Measurements from ENCODE around the gene TMED1.
"Not testable (repeated sequence)": the region's sequence is repeated elsewhere in the genome, so short reads cannot be mapped to it uniquely, and the experiment has no call there.

The TMED1 gene, protein sequence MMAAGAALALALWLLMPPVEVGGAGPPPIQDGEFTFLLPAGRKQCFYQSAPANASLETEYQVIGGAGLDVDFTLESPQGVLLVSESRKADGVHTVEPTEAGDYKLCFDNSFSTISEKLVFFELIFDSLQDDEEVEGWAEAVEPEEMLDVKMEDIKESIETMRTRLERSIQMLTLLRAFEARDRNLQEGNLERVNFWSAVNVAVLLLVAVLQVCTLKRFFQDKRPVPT

GRCh38 chr19:10835754-10836478 lies at the start of gene TMED1:
TSS of gene TMED1 (minus strand) at chr19:10836212. CDS start at chr19:10836191, 21 bp downstream.
- DNase-seq, result peak; percentile 99

DNA sequence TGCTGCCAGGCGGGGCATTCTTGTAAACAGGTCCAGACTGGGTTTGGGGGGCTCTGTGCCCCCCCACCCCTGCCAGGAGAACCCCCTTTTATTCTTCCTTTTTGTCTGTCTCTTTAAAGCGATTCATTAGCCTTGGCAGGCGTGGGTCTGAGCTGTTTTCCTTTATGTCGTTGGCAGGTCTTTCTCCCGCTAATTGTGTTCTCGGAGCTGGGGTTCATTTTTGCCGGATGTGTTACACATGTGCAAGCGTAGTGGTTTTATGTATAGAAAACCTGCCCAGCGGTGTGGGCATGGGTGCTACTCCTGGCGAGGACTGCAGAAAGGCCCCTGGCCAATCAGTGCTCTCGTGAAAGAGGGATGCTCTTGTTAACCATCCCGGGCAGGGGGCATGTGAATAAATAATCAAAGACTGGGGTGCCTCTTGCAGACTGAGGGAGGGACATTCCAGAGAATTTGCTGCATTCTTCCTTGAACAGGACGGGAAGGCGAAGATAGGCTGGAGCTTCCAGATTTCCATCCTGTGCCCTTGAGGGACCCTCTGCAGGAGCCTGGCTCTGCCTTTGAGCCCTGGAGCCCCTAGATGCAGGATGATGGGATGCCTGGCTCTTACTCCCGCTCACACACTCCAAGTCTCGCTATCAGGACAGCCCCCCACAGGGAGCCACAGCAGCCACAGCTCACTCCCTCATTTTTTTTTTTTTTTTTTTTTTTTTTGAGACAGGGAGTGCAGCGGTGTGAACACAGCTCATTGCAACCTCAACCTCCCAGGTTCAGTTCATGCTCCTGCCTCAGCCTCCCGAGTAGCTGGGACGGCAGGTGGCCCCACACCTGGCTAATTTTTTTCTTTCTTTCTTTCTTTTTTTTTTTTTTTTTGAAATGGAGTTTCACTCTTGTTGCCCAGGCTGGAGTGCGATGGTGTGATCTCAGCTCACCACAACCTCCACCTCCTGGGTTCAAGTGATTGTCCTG lies 49.5 kb upstream of the TMED1 start:
- DNase-seq, result peak; percentile 27

GRCh38 chr19:10884274-10884673 lies 48.3 kb upstream of the TMED1 start:
- DNase-seq, result peak; percentile 74

GRCh38 chr19:10882108-10882457 lies 46.1 kb upstream of the TMED1 start:
- no peak for DNase-seq

DNA sequence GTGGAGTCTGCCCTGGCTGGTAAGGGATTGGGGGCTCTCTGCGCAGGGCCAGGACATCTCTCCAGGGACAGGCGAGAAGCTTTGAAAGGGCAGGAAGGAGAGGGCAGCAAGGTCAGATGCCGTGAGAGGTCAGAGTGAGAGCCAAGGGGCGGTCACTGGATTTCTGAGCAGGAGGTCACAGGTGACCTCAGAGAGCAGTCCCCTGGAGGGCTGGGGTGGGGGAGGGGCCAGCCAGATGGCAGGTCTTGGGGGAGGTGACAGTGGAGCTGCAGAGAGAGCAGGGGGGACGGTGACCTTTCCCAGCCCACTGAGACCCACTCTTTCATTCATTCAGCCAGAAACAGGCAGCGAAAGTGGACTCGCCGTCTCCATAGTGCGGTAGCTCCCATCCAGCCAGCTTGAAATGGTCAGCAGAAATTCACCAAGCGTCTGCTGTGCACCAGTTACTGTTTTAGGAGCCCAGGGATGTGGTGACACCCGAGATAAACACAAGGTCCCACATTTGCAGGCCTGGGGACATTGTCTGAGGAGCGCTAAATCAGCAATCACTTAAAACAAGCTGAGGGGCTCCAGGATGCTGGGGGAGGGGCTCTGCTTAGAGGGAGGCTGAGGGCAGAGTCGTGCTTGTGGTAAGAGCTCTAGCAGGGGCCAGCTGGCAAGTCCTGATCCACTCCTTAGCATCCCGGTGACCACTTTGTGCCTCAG lies 45.5 kb upstream of the TMED1 start:
- DNase-seq, result no peak

GRCh38 chr19:10878253-10878652 lies 42.2 kb upstream of the TMED1 start:
- no peak for DNase-seq

- not testable (repeated sequence) for DNase-seq
These were observed 41.6 kb upstream of the TMED1 start for GRCh38 chr19:10877608-10878007.

- DNase-seq, result no peak
These were observed 40.6 kb upstream of the TMED1 start for GRCh38 chr19:10876459-10877240.

DNA sequence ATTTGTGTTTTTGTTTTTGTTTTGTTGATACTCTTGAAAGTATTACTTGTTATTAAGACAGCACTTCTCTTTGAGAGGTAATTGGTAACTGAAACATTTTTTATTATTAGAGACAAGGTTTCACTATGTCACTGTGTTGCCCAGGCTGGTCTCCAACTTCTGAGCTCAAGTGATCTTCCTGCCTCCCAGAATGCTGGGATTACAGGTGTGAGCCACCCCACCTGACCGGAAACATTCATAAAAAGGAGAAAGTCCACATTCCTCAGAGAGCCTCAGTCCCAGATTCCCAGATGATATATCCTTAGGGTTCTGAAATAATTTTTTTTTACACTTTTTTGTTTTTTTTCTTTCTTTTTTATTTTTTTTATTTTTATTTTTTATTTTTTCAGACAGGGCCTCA lies 38.0 kb upstream of the TMED1 start:
- no peak for DNase-seq

DNA sequence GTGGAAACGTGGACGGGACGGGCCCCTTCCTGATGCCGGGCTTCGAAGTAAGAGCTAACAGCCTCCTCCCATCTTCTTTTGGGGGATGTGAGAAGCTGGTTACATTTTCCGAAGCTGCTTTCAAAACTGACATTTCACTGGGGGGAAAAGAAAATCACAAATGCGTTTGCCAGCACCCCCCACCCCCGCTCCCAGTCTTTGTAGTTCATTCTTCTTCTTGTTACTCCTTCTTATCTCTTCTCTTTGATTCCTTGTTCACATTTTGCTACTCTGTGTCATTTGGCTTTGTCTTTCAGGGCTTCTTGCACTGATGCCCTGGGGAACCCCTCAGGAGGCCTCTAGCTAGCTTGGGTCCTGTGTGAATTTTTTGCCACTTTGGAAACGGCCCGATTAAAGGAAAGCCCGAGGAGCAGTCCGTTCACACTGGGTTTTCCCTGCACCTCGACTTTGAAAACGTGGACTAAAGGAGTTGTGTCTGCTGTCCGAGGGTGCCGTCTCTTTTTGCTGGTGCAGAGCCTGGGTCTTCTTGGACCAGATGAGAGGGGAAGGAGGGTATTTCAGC lies 36.6 kb upstream of the TMED1 start:
- no peak for DNase-seq

- peak; percentile 21 for DNase-seq
These were observed 35.9 kb upstream of the TMED1 start for GRCh38 chr19:10871711-10872545.

DNA sequence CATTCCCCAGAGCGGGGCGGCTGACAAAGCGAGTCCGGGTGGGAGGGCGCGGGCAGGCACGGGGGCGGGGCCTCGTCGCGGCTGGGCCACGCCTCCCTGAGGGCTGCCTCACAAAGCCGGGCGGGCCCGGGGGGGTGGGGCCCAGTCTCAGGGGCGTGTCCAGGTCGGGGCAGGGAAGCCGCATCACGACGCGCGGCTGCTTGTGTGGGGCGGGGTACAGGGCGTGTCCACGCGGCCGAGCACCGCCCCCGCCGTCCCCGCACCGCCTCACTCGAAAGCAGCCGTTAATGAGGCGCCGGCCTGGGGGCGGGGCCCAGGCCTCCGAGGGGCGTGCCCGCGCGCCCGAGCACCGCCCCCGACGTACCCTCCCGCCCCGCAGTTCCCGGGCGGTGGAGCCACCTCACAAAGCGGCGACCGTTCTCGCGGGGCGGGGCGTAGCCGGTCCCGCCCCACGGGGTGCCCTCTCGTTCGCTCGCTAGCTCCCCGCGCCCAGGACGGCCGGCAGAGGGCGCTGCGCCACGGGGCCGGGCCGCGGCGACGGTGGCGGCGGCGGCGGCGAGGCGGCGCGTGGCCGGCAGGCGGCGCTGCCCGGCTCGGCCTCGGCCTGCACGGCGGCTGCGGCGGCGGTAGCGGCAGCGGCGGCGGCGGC lies 35.1 kb upstream of the TMED1 start, which contains the start of gene CARM1:
Gene CARM1, plus strand, starts transcription at position 599 of the 649 bp plus-strand sequence. CDS start 150 bp downstream, outside the sequence.
- DNase-seq, result peak; percentile 99

DNA sequence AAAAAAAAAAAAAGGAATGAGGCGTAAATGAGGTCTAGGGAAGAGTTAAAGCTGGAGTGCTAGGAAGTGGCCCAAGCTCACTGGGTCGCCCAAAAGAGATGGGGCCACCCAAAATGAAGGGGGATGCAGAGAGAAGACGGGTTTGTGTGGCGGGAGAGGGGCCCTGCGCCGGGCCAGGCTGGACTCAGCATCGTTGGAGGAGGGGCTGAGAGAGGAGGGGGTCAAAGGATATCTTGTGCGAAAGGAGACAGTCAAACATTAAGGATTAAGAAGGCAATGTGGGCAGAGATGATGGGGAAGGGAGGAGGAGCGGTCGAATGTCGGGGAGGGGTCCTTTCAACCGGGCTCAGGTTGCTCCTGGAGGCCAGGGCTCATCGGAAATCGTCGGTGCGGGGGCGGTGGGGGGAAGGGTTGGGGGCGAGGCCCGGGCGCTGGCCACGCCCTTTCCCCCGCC lies 34.5 kb upstream of the TMED1 start:
- no peak for DNase-seq

DNA sequence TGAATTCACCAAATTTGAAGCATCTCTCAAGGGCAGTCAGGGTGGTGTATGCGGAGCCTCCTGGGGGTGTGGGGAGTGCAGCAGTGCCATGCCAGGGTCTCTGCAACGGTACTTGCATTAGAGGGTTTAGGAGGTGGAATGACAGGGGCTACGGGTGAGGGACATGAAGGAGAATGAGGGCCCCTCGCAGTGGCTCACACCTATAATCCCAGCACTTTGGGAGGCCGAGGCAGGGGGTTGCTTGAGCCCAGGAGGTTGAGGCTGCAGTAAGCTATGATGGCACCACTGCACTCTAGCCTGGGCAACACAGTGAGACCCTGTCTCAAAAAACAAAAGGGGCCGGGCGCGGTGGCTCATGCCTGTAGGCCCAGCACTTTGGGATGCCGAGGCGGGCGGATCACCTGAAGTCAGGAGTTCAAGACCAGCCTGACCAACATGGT lies 33.9 kb upstream of the TMED1 start:
- DNase-seq, result not testable (repeated sequence)

DNA sequence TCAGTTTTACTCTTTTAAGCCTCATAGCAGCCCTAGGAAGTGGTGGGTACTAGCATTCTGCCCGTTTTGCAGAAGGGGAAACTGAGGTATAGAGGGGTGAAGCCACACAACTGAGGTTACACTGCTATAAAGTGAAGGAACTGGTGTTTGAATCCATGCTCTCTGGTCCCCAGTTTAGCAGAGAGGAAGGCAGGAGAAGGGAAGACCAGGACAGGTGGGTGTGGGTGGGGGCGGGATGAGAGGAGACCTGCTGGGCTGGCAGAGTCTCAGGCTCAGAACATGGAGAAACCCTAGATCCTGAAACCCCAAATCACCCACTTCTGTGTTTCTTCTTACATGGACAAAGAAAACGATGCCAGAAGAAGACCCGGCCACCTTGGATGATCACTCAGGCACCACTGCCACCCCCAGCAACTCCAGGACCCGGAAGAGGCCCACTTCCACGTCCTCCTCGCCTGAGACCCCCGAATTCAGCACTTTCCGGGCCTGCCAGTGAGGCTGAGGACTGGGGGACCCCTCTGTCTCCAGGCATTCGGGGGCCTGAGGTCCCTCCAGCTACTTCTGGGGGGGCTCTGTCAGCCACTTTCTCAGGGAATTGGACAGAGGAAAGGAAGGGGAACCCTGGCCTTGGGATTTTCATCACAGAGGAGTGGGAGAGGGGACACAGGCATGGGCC lies 33.0 kb upstream of the TMED1 start:
- DNase-seq, result no peak

- no peak for DNase-seq
These were observed 30.5 kb upstream of the TMED1 start for GRCh38 chr19:10866495-10866894.

- DNase-seq, result peak; percentile 69
These were observed 28.5 kb upstream of the TMED1 start for GRCh38 chr19:10864538-10864899.

GRCh38 chr19:10863107-10863717 lies 27.2 kb upstream of the TMED1 start:
- peak; percentile 20 for DNase-seq

All from fibroblast of skin of right quadriceps (primary cell).